NCI-H187 treated with DMSO at 0.1 percent for 48 hours (cell line): Measurements from ENCODE around the gene FBXL12.
A peak's percentile ranks its signal among the peaks of the same experiment; 100 is the strongest.
"Not testable (repeated sequence)": the region's sequence is repeated elsewhere in the genome, so short reads cannot be mapped to it uniquely, and the experiment has no call there.

Experiments
- DNase-seq: peaks from one replicate; lab custom pipeline; 2025; lab: John Stamatoyannopoulos, UW

FBXL12 gene, protein sequence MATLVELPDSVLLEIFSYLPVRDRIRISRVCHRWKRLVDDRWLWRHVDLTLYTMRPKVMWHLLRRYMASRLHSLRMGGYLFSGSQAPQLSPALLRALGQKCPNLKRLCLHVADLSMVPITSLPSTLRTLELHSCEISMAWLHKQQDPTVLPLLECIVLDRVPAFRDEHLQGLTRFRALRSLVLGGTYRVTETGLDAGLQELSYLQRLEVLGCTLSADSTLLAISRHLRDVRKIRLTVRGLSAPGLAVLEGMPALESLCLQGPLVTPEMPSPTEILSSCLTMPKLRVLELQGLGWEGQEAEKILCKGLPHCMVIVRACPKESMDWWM

DNA sequence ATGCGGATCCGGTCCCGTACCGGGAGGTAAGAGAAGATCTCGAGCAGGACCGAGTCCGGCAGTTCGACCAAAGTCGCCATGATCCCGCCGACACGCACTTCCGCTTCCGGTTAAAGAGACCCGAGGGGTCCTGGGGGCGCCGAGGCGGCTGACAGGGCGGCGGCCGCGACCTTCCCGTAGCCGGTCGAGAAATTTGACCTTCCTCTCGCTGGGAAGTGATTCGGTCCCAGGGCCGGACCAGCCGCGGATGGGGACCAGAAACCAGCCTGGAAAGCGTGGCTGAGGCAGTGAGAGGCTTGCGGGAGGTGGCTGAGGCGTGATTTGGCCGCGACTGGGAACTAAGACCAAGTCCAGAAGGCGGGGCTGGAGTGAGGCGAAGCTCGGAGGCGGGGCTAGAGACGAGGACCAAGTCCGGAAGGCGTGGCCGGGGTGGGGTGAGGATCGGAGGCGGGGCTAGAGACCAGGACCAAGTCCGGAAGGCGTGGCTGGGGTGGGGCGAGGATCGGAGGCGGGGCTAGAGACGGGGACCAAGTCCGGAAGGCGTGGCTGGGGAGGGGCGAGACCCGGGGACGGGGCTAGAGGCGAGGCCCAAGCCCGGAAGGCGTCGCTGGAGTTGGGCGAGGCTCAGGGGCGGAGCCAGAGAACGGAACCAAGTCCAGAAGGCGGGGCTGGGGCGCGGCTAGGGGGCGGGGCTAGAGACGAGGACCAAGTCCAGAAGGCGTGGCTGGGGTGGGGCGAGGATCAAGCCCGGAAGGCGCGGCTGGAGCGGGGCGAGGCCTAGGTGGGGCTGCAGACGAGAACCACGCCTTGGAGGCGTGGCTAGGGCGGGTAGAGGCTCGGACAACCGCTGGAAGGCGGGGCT, at the start of gene FBXL12:
TSS of gene FBXL12 (minus strand) at position 346 of the 862 bp plus-strand sequence. CDS start at position 80, 266 bp downstream.
- peak; percentile 88 for DNase-seq

DNA sequence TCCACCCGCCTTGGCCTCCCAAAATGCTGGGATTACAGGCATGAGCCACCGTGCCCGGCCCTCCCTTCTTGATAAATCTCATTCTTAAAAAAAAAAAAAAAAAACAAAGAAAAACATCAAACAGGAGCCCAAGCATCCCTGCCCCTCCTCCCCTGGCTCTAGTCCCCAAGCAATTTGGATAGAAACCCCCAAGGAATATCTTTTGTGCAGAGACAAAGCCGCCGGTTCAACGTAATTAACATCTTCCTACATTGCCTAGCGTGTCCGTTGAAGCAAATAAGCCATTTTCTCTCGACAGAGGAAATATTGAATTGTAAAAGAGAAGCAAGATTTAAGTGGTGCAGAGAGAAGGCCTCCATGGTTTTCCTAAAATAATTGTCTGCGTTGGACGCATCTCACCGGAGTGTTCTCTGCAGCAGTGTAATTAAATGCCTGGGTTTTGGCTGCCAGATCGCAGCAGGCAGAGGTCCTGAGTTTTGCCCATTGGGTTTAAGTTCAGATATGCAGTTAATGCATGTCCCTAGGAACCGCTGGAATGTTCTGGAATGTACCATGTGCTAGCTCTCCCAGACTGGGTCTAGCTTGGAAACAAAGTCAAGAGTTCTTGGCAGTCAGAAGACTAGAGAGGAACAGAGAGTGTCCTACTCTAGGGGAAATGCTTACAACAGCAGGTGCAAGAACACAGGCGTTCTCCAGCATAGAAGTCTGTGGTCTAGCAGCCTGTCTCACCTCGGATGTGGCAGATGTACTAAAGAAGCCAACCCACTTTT, 47.0 kb upstream of the FBXL12 start:
- no peak for DNase-seq

DNA sequence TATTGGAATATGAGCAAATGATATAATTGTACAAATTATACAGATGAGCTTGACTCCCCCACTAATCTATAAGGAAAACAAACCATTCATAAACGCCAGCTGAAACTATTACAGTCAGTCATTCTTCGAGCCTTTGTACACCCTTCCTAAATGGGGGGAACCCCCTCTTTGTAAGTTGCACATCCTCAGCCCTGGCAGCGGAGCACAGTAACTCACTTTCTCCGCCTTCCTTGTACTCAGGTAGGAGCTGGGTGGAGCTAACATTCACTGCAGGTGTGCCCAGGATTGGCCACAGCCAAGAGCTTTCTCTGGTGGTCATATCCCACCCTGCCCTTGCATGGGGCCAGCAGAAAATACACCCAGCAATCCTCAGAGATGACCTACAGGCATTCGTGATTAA, 44.9 kb upstream of the FBXL12 start:
- DNase-seq = no peak

DNA sequence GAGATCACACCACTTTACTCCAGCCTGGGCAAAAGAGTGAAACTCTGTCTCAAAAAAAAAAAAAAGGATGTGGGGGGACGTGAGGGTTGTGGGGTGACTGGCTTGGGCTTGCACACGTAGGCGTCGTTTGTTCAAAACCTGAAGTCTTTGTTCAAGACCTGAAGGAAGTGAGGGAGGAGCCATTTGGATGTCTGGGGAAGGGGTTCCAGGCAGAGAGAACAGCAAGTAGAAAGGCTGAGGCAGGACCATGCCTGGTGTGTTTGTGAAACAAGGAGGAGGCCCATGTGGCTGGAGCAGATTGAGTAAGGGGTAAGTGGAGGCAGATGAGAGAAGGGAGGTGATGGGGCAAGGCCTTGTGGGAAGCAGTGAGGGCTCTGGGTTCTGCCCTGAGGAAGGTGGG, 44.1 kb upstream of the FBXL12 start:
- DNase-seq = no peak

DNA sequence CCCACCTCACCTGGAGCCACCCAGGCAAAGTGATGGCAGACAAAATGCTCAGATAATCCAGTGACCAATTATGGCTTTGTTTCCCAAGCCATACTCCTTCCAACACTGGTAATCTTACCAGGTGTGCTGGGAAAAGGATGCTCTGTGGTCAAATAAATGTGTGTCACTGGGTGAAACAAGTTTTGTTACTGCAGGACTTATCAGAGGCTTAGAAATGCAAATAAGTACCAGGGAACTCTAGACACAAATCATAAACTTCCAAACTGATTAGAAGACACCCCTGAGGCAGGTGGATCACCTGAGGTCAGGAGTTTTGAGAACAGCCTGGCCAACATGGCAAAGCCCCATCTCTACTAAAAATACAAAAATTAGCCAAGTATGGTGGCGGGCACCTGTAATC, 42.6 kb upstream of the FBXL12 start:
- no peak for DNase-seq

DNA sequence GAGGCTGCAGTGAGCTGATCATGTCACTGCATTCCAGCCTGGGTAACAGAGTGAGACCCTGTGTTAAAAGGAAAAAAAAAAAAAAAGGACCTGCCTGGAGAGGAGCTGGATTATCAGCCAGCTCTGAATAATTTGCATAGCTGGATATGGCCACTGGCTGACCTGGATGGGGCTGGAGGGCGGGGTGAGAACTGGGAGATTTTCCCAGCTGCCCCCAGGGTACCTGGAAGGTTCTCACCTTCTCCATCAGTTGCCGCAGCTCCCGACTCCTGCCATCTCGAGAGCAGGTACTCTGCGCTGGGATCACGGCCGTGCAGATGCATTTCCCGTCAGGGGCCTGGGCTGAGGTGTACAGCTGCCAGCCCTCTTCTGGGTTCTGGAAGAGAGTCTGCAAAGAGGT, 41.5 kb upstream of the FBXL12 start:
- no peak for DNase-seq

DNA sequence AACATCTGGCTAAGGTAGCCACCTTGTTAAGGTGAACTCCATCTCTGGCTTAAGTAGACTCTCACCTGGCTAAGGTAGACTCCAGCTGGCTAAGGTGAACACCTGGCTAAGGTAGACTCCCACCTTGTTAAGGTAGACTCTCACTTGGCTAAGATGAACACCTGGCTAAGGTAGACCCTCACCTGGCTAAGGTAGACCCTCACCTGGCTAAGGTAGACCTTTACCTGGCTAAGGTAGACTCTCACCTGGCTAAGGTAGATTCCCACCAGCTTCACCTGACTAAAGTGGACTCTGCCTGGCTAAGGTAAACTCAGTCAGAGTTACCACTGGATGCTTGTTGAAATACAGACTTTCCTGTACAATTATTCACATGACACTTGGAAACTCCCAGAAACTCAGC, 39.9 kb upstream of the FBXL12 start:
- no peak for DNase-seq

DNA sequence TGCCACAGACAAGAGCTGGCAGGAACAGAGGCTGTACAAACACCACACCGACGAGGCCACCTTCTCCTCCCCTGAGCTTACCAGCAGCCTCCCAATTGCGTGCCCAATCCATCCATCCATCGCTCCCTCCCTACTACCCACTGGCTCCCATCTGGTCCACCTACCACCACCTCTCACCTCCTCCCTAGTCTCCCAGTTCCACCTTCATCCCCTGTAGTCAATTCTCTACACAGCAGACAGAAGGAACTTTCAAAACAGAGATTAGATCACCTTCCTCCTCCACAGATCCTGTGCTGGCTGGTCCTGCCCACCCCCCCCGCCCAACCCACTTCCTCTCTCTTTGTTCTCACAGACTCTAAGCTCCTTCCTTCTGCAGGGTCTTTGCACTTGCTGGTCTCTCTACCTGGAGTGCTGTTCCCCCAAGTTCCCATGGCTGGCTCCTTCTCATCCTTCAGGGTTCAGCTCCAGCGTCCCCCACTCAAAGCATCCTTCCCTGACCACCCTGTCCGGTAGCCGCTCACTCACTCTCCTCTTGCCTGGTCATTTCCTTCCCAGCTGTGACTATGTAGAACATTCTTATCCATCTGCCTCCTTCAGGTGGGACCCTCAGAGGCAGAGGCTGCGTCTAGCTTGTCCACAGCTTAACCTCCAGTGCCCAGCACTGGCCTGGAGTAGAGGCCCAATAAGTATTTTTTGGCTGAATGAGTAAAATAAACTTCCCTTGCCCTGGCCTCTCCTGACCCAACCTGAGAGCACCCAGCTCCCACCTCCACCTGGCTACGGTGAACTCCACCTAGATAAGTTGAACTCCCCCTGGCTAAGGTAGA, 39.3 kb upstream of the FBXL12 start:
- DNase-seq = no peak

DNA sequence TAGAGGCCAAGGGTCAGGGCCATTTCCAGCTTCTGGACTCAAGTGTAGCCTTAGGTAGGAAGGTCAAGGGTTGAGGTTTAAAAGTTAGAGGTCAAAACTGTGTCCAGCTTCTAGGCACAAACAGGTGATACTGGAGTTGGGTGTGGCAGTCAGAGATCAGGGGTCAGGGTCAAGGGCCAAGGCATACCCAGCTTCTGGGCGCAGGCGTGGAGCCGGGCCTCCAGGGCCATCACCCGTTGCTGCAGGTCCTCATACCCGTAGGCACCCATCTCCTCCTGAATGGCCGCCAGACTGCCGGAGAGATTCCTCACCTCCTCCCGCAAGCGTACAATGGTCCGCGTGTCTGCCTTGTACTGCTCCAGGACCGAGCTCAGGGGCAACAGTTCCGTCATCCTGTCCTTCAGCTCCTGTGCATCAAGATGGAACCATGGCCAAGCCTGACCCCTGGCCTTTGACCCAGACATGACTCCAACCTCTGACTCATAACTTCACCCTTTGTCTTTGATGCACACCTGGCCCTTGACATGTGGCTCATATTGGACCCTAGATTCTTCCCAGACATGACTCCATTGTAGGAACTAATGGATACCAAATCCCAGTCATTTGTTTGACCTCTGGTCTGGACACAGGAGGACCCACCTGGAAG, 38.3 kb upstream of the FBXL12 start:
- no peak for DNase-seq

DNA sequence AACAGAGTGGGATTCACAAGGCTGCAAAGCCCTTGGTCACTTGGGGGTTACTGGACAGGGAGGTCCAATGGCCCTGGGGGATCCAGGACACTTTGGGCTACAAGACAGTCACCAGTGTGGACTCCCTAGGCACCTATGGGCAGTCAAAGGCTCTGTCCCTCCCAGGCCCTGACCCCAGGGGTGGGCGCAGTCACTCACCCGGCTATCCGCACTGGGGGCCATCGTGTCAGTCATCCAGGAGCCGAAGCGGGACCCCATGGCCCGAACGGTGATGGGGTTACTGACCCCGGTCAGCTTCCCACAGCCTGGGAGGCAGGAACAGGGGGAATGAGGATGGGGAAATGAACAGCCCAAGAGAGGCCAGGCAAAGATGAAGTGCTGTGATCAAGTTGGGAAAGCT, 37.7 kb upstream of the FBXL12 start:
- no peak for DNase-seq

DNA sequence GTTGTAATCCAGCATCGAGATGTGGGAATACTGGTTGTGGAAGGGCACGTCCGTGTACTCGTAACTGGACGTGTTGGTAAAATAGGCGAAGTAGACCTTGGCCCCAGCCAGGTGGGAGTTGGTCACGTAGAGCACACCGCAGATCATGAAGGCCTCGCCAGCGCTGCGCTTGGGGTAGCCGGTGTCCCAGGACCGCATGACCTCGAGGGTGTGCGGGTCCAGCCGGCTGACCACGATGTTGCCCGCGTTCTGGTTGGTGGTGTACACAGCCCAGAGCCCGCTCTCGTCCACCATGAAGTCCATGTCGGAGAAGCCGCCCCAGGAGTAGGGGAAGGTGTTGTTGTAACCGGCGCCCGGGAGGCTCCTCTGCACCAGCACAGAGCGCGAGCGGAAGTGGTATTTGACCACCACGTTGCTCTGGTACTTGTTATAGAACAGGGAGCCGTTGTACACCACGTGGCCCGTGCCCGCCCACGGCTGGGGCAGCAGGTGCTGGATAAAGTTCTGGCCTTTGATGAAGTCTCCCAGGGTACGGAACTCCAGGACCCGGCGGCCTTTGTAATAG, 35.5 kb upstream of the FBXL12 start:
- DNase-seq = no peak

DNA sequence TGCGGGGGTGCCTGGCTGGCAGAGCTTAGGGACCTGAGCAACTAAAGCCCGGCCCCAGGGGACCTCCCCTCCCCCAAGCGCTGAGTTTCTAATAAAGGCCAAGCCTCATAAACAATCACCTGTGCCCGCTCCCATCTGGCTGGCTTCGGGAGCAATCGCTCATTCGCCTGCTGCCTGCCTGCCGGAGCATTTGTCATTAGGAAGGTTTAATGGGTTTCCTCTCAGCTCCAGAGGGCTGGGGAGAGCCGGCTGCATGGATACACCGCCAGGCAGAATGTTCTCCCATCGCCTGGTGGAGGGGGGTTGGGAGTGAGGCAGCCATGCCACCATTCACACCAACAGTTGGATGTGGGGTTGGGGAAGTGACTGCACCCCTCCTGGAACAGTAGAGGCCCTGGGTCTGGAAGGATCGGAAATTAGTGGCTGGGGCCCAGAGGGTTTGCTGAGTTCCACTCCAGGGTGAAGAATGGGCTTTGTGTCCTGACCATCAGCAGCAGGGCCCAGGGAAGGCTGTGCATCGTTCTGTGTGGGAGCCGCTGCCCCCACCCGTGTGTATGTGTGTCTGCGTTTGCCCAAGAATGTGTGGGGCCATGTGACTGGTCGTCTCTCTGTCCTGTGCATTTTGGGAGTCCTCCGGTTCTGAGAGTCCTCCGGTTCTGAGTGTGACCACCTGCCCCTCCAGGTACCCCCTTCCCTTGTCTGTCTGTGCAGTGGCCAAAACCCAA, 31.5 kb upstream of the FBXL12 start:
- no peak for DNase-seq

DNA sequence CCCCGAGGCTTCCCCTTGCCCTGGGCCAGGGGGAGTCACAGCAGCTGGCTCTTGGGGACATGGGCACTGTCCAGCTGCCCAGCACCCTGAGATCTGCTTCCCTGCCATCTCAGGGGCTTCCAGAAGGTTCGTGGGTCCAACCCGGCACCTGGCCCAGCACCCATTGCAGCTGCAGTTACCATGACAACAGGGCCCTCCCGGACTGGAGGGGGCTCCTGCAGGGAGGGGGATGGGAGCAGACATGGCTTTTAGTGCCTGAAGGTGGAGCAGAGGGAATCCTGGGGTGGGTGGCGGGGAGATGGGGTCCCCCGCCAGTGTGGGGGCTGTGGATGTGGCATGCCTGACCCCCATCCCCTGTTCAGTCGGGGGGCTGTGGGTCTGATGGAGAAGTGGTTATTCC, 30.9 kb upstream of the FBXL12 start:
- DNase-seq = no peak

DNA sequence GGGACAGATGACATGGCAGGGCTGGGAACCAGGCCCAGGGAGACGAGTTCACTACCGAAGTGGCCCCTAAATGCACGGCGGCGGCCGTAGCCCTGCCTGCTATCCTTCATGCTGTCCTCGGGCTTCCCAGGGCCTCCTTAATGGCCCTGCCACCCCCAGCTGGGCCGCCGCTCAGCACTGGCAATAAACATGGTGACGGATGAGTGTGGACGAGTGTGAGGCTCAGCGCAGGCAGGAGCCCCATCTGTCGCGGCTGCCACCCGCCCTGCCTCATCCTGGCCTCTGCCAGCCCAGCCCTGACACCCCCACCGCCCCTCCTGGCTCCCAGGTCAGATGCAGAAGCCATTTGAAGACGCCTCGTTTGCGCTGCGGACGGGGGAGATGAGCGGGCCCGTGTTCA, 29.9 kb upstream of the FBXL12 start:
- DNase-seq = no peak

DNA sequence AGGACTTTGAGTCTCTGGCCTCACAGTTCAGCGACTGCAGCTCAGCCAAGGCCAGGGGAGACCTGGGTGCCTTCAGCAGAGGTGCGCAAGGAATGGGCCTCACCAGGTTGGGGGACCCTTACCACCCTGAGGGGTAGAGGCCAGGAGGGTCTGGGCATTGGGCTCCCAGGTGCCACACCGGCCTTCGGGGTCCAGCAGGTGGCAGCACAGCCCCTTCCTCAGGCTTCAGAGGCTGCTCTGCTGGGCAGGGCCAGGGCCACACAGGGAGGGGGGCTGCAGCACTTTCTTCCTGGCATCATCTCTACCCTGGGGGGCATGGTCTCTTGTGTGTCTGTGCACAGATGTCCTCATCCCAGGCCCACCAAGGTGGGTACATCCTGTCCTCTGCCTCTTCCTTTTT, 29.2 kb upstream of the FBXL12 start:
- no peak for DNase-seq

DNA sequence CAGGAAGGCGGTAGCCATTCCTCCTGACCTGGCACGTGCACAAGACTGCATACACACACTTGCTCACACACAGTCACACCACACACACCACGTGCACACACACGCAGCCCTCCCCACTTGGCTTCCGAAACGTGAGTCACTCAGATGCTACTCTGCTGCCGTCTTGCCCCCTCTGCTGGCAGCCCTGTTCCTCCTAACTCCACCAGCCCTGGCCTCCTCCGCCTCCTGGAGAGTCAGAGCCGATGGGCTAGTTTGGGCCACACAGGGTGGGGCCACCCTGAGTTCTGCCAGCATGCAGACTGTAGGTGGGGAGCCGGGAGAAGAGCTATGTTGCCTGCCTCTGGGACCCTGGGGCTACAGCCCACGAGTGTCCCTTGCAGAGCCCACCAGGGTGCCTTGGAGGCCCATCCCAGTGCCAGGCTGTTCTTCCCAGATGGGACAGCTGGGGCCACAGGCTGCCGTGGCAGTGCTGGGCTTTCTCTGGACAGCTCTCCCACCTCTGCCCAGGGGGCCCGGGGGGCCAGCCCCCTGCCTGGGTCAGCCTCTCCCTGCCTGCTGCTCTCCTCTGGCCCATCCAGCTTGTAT, 28.3 kb upstream of the FBXL12 start:
- no peak for DNase-seq

DNA sequence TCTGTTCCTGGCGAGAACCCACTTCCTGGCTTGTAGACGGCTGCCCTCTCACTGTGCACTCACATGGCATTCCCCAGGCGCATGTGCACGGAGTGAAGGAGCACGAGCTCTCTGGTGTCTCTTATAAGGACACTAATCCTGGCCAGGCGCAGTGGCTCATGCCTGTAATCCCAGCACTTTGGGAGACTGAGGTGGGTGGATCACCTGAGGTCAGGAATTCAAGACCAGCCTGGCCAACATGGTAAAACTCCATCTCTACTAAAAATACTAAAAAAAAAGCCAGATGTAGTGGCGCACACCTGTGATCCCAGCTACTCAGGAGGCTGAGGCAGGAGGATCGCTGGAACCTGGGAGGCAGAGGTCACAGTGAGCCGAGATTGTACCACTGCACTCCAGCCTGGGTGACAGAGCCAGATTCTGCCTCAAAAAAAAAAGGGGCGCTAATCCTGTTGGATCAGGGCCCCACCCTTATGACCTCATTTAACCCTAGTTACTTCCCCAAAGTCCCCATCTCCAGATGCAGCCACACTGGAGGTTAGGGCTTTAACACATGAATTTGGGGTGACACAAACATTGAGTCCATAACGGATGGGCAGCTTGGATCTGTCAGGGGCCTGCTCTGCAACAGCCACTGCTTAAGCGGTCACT, 24.9 kb upstream of the FBXL12 start:
- not testable (repeated sequence) for DNase-seq

DNA sequence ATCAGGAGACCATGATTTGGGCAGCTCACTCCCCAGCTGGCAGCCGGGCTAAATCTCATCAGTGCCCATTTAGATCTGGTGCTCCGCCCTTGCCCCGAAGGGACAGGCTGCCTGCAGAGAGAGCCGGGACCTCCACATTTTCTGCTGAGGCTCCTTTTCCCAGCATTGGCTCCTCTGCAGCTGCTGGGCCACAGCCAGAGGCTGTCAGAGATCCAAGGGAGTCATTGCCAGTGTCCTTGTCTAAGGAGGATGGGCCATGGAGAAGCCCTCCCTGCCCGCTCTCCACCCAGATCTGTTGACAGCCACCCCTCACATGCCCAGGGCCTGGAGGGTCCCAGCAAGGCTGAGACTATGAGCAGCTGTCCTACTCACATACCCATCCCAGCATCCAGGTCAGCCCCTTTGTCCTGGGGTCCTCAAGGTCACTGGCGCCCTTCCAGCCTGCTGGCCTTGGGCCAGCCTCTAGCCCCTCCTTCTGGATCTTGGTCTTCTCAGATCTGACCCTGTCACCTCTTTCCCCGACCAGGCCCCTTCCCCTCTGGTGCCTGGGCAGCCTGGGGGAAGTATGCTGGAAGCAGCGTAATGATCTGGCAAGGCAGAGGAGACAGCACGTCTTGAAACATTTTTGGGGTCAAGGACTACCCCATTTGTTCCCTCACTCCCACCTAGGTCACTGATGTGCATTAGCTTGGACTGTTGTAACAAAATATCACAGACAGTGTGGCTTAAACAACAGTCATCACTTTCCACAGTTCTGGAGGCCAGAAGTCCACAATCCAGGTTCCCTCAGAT, 24.2 kb upstream of the FBXL12 start:
- DNase-seq = no peak

DNA sequence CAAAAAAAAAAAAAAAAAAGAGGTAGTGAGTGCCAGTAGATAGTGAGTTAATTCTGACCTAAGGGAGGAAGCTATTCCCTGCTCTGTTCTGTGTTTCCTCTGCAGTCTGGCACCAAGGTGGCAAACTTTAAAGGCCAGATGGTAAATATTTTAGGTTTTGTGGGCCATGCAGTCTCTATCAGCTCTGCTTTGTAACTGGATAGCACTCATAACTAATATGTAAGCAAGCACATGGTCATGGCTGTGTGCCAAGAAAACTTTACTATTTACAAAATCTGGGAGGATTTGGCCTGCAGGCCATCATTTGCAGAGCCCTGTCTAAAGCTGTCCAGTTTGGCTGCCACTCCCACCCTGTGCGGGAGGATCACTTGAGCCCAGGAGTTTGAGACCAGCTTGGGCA, 20.5 kb upstream of the FBXL12 start:
- DNase-seq = no peak
